AG08395 (cell line): Measurements from ENCODE around the gene RXYLT1.

Experiments used
- DNase-seq: peaks from one replicate; pipeline ENCODE4 v3.0.0; 2012; ENCODE audit warnings: mixed read lengths, low spot score

The RXYLT1 gene

DNA sequence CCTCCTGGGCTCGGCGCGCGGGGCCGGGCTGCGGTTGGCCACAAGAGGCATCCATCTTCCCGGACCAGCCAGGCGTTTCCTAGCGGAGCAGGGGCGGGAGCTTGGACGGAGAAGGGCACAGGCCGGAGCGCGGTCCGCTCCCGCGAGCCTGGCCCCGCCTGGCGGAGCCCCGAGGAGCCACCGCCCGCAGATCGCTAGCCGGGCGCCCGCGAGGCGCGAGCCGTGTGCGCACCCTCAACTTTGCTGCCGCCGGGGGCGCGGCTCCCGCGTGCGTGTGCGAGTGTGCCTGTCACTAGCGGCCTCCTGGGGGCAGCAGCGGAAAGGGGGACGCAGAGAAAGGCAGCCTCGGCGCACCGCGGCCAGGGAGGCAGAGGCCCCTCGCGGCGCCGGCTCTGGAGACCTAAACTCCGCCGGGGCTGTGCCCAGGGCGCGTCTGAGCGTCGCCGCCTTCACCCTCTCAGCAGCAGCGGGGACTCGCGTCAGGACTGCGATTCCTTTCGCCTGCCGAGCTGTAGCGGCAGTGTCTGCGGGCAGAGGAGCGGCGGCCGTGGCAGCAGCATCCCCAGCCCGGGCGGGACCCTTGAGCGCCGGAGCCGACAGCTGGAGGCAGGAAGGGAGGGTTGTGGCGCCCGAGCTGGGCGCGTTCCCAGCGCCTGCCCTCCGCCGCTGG is 64.1 kb downstream of the RXYLT1 start:
- DNase-seq, result peak; percentile 95

- DNase-seq, result peak; percentile 46
Observed at GRCh38 chr12:63844391-63845341, 65.0 kb downstream of the RXYLT1 start, which contains the start of gene SRGAP1. Gene SRGAP1 (plus strand): TSS chr12:63844700. CDS start chr12:63844817, 117 bp downstream.

DNA sequence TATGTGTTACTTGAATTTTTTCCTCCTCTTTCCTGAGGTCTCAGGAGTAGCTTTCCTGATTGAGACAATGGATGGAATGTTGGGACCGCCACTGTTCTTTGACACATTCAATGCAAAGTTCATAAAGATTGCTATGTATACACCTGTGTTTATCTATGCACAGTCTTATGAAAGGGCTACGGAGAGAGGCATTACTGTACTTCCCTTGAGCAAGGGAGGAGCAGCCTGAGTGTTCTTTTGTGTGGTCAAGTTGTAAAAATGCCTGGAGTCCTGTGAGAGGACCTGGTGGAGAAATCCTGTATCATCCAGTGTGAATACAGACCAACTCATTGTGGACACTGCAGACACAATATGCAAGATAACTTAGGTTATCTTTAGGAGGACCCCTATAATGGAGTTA is 66.0 kb downstream of the RXYLT1 start:
- DNase-seq, result peak; percentile 52

GRCh38 chr12:63846238-63846967 is 66.7 kb downstream of the RXYLT1 start:
- no peak for DNase-seq

- DNase-seq, result no peak
Observed at GRCh38 chr12:63848450-63848849, 68.7 kb downstream of the RXYLT1 start.

GRCh38 chr12:63849106-63849620 is 69.5 kb downstream of the RXYLT1 start:
- DNase-seq, result no peak

- DNase-seq, result no peak
Observed at GRCh38 chr12:63849641-63850040, 69.9 kb downstream of the RXYLT1 start.

DNA sequence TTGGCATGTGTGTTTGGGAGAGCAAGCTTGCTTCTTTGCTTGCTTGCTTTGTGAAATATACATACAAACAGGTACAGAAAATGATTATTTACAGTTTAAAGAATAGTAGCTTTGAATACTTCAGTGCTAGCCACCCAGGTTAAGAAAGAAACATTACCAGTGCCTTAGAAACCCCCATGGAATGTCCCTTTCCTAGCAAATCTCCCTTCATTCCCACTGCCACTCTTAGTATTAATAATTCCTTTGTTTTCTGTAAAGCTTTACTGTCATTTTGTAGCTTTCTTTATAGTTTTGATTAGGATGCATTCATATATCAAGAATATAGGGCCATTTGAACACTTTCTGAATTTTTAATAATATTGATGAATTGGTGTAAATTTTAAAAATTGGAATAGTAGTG is 74.3 kb downstream of the RXYLT1 start:
- no peak for DNase-seq

- DNase-seq, result no peak
Observed at GRCh38 chr12:63855299-63855698, 75.6 kb downstream of the RXYLT1 start.

GRCh38 chr12:63857771-63858670 is 78.3 kb downstream of the RXYLT1 start:
- DNase-seq, result peak; percentile 33
